Coronary artery (tissue), 2 donors: ENCODE measurements around the gene KLK7.
"Not testable (repeated sequence)": the region's sequence is repeated elsewhere in the genome, so short reads cannot be mapped to it uniquely, and the experiment has no call there.

Experiments used
- DNase-seq: peaks from one replicate; pipeline ENCODE4 v3.0.0-alpha.2; 2017; ENCODE audit warnings: low spot score
- H3K27ac ChIP-seq, 2 donors: fragments of 200-600 bp; sonication (generic); one replicate each; pipeline ENCODE4 v1.5.1; 2016 to 2019
- H3K4me3 ChIP-seq: fragments of 200-600 bp; sonication (generic); 2 replicates; pipeline ENCODE4 v1.5.1; 2016; ENCODE audit warnings: mild to moderate bottlenecking, moderate library complexity
- TF ChIP-seq, protein P1 (sequence below): fragments of 200-600 bp; sonication (generic); IDR thresholded peaks from one replicate; pipeline ENCODE4 v1.5.1; 2019; ENCODE audit warnings: antibody characterized with exemption

KLK7 gene

DNA sequence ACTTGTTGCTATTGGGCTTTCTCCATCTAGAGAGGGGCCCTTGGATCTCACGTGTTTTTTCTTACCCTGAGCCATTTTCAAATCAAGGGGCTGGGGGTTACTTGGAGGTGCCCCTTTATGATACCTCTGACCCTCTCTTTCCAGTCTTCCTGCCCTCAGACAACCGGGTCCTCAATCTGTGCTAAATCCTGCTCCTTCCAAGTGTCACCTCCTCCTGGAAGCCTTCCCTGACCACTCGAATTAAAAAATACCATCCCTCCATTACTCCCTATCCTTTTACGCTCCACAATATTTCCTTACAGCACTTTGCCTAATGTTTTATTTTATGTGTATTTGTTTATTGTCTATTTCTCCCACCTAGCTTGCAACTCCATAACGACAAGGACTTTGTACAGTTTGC lies 14.3 kb upstream of the KLK7 start:
- TF ChIP-seq, protein P1, sequence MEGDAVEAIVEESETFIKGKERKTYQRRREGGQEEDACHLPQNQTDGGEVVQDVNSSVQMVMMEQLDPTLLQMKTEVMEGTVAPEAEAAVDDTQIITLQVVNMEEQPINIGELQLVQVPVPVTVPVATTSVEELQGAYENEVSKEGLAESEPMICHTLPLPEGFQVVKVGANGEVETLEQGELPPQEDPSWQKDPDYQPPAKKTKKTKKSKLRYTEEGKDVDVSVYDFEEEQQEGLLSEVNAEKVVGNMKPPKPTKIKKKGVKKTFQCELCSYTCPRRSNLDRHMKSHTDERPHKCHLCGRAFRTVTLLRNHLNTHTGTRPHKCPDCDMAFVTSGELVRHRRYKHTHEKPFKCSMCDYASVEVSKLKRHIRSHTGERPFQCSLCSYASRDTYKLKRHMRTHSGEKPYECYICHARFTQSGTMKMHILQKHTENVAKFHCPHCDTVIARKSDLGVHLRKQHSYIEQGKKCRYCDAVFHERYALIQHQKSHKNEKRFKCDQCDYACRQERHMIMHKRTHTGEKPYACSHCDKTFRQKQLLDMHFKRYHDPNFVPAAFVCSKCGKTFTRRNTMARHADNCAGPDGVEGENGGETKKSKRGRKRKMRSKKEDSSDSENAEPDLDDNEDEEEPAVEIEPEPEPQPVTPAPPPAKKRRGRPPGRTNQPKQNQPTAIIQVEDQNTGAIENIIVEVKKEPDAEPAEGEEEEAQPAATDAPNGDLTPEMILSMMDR, result no peak
- DNase-seq, result no peak
- no peak overlapping the region for H3K4me3 ChIP-seq
- H3K27ac ChIP-seq, result no peak overlapping the region

DNA sequence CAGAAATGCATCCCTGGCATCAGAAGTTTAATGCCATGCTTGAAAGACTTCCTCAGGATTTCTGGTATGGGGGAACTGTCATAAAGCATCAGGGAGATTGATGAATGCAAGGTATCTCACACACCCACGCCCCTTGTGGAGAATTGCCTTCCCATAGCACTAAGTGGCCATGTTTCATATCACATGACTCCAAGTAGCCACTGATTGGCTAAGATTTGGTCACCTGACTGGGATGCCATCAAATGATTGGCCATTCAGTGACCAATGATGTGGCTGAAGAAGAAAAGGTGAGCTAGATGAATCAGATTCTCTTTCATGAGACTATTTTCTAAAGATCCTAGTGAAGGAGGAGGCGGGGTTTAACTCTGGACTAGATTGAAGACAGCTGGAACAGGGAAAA lies 10.4 kb upstream of the KLK7 start:
- TF ChIP-seq, protein P1, result no peak
- no peak overlapping the region for H3K27ac ChIP-seq
- no peak for DNase-seq

DNA sequence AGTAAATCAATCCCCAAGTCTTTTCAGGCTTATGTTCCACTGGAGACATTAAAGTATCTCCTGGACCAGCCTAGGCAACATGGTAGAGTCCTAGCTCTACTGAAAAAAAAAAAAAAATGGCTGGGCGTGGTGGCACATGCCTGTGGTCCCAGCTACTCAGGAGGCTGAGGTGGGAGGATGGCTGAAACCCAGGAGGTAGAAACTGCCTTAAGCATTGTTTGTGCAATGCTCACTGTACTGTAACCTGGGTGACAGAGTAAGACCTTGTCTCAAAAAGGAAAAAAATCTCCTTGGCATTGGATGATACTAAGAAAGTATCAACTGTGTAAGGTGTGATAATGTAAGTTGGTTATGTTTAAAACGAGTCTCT lies 8.9 kb upstream of the KLK7 start:
- H3K27ac ChIP-seq, result no peak overlapping the region
- DNase-seq, result no peak
- H3K4me3 ChIP-seq, result no peak overlapping the region
- TF ChIP-seq, protein P1, result no peak

More for the DNA sequence above, 10.4 kb upstream of the KLK7 start:
- H3K4me3 ChIP-seq, result no peak overlapping the region

DNA sequence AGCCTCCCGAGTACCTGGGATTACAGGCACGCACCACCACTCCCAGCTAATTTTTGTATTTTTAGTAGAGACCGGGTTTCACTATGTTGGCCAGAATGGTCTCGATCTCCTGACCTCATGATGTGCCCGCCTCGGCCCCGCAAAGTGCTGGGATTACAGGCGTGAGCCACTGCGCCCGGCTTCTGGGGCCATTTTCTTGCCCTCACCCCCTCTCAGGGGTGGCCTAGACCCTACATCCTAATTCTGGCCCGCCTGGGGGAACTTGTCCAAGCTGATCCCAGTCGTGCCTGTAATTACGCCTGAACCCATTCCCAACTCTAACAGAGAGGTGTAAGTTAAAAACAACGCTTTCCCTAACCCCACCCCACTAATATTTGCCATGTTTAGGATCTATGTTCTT lies 699 bp upstream of the KLK7 start:
- not testable (repeated sequence) for H3K27ac ChIP-seq, H3K4me3 ChIP-seq, DNase-seq

DNA sequence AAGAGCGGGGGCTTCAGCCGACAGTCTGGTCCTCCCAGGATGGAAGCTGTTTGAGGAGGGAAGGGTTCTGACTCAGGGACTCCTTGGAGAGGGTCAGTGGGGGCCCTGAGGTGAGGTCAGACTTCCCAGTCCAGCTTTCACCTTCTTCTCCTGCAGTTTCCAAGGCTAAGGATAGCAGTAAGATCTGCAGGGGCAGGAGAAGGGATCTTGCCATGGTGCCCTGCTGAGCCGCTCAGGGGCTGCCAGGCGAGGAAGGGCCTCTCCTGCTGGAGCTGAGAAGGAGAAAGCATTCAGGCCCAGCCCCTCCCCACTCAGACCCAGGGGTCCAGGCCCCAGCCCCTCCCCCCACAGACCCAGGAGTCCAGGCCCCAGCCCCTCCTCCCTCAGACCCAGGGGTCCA lies 1.5 kb downstream of the KLK7 start:
- DNase-seq, result no peak
- no peak overlapping the region for H3K4me3 ChIP-seq
- TF ChIP-seq, protein P1, result no peak
- no peak overlapping the region for H3K27ac ChIP-seq

DNA sequence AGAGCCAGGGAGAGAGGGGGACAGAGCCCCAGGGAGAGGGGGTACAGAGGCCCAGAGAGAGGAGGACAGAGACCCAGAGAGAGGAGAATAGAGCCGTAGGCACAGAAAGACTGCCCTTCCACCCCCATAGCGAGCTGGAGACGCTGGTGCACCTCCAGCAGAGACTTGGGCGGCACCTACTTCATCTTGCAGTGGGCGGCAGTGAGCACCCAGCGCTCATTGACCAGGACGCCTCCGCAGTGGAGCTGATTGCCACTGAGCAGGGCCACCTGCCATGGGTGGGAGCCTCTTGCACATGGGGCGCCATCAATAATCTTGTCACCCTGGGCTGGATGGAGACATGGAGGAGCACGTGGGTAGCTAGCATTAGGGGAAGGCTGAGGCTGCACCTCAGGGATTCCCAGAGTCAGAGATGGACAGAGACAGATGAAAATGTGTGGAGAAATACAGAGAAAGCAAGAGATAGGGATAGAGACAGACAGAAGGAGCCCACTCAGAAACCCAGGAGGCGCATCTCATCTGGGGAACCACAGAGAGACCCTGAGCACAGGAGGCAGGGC lies 2.0 kb downstream of the KLK7 start:
- DNase-seq, result no peak
- no peak overlapping the region for H3K27ac ChIP-seq

DNA sequence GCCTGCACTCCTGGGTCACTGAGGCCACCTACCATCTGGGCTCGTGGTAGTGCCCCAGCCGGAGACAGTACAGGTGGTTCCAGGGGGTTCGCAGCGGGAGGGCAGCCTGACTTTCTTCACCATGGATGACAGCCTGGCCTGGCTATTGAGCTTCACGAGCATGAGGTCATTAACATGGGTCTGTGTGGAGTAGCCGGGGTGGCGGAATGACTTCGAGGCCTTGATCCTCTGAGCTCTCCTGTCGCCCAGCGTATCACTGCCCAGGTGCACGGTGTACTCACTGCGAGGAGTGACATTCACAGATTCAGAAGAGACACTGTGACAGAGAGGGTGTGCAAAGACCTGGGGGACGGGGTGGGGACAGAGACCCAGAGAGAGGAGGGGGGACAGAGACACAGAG lies 3.5 kb downstream of the KLK7 start:
- Histone ChIP-seq H3K4me3 (no peak overlapping the region), H3K27ac (no peak overlapping the region)
- DNase-seq, result no peak
- TF ChIP-seq, protein P1, result no peak

More for the DNA sequence above, 2.0 kb downstream of the KLK7 start:
- TF ChIP-seq, protein P1, result no peak
- H3K4me3 ChIP-seq, result no peak overlapping the region

DNA sequence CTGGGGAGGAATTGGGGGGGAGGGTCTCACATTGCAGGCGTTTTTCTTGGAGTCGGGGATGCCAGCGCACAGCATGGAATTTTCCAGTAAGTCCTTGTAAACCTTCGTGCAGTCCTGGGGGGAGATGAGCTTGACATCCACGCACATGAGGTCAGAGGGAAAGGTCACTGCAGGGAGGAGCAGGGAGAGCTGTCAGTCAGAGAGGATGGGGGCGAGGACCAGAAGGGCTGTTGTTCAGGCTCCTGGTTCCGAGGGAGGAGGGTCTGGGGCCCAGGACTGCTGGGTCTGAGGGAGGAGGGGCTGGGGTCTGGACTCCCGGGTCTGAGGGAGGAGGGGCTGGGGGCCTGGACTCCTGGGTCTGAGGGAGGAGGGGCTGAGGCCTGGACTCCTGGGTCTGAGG lies 4.0 kb downstream of the KLK7 start:
- no peak for DNase-seq
- no peak overlapping the region for H3K4me3 ChIP-seq
- TF ChIP-seq, protein P1, result no peak

More for the DNA sequence above, 4.0 kb downstream of the KLK7 start:
- no peak overlapping the region for H3K27ac ChIP-seq
